GM19463 (cell line): Measurements from ENCODE around the gene MYADML2.
"Not testable (repeated sequence)": the region's sequence is repeated elsewhere in the genome, so short reads cannot be mapped to it uniquely, and the experiment has no call there.

Source experiments
- ATAC-seq: cut with Tn5 transposase; IDR thresholded peaks from one replicate; pipeline ENCODE4 v1.9.1; 2021; ENCODE audit warnings: mild to moderate bottlenecking, moderate library complexity; ENCODE audit not compliant: unreplicated experiment

MYADML2 gene, protein sequence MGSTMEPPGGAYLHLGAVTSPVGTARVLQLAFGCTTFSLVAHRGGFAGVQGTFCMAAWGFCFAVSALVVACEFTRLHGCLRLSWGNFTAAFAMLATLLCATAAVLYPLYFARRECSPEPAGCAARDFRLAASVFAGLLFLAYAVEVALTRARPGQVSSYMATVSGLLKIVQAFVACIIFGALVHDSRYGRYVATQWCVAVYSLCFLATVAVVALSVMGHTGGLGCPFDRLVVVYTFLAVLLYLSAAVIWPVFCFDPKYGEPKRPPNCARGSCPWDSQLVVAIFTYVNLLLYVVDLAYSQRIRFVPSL

DNA sequence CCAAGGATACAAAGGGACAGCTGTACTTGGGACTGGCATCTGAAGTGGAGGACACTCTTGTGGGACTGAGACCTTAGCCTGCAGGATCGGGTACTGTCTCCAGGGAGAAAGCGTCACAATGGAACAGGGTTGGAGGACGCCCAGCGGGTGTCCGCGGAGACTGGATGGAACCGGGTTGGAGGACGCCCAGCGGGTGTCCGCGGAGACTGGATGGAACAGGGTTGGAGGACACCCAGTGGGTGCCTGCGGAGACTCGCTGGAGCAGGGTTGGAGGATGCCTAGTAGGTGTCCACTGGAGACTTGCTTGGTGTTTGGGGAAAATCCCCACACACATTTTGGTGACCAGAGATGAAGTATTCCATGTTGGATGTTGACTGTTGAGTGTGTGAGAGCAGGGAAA, at the start of gene MYADML2:
TSS of gene MYADML2 (minus strand) at position 45 of the 400 bp plus-strand sequence. CDS start 5,492 bp downstream, outside the sequence.
- no peak for ATAC-seq

DNA sequence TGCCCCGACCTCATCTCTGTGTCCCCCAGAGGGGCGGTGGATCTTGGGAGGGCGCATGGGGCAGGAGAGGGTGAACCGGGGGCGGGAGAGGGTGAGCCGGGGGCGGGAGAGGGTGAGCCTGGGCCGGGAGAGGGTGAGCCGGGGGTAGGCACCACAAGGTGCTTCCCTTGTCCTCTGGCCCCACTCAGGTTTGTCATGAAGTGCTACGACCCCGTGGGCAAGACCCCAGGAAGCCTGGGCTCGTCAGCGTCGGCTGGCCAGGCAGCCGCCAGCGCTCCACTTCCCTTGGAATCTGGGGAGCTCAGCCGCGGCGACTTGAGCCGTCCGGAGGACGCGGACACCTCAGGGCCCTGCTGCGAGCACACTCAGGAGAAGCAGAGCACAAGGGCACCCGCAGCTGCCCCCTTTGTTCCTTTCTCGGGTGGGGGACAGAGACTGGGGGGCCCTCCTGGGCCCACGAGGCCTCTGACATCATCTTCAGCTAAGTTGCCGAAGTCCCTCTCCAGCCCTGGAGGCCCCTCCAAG, 49.3 kb upstream of the MYADML2 start:
- no peak for ATAC-seq

DNA sequence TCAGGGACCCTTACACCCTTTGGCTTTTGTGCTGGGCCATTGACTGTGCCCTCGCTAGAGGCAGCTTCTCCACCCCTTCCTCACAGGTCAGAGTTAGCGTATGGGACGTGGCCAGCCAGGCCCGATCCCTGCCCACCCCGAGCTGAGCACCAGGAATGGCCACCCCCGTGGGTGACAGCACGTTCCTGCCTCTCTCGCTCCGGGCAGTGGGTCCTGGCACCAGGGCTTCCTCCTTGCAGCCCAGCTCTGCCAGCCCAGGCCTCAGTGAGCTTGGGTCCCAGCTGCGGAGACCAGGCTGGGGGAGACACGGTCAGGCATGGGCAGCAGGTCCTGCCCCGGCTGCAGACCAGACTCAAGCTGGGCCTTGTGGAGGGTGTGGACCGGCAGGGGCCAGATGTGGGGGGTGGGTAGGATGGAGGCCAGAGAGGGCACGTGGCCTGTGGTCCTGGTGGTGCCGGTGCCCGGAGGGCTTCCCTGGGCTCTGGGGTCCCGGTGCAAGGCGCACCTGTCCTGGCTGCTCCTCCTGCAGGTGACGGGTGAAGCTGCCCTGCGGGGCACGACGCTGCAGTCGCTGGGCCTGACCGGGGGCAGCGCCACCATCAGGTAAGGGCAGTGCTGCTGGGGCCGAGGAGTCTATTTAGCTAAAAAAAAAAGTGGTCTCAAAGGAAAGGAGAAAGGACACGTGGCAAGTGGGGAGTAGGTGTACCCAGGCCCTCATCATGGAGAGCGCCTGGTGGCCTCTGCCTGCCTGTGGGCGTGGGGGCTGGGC, 48.6 kb upstream of the MYADML2 start:
- no peak for ATAC-seq

DNA sequence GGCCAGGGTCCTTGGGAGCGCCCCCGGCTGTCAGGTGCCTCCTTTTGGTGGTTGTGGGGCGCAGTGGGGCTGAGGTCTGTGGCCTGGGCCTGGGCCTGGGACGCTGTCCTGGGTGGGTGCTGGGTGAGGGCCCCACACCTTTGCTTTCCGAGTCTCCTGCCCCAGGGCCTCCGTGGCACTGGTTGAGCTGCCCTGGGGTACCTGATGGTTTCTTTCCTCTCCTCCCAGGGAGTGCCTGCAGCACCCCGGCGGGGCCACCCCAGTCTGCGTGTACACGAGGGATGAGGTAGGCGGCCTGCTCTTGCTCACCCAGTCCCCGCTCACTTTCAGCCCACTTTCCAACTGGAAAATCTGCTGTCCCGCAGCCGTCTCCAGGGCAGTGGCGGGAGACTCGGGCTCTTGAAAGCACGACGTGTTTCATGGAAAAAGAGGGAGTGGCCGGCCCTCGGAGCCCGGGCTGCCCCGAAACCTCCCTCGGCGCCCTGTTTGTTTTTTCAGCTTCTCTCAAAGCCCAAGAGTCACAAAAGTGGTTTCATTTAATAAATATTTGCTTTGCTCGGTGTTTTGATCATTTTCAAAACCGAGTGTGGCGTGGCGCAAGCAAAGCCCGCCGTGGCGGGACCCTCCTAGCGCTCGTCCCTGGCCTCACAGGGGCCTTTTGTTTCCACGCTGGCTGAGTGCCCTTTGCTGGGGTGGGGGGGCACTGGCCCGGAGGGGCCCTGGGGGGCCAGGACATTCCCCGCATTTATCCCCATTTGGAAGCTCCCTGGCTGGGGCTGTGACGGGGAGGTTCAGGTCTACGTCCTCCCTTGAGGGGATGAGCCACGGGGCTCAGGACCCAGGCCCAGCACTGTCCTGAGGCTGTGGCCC, 47.8 kb upstream of the MYADML2 start:
- ATAC-seq, result no peak

DNA sequence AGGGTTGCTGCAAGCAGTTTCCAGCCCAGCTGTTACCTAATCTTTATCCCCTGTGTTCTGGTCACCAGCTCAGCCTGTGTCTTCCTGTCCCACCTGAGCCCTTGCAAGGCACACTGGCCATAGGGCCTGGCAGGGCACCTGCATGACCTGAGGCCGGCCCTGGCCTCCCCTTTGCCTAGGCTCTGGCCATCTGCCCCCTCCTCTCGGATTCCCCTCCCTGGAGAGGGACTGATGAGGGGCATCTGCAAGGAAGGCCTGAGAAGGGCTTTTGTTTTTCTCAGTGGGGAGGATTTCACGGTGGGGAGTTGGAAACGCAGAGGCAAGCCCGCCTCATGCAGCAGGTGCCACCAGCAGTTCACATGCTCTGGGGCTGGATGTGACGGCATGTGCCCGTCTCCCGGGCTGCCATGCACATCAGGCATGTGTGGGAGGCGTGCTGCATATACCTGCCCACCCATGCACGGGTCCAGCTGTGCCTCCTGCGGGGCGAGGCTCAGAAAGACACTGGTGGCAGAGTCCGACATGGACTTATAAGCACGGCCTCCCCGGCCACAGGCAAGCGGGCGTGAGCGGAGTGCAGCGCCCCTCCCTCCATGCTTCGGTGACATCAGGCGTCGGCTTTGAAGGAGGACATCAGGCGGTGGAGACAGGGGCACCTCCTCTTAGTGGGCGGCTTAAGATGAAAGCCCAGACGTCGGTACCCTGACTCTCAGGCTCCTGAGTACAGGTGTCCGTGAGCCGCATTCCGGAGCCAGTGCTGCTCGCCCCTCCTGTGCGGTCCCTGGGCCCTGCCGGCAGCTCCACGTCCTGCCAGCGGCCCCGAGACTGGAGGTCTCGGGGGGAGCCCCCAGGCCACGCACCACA, 46.9 kb upstream of the MYADML2 start:
- no peak for ATAC-seq

DNA sequence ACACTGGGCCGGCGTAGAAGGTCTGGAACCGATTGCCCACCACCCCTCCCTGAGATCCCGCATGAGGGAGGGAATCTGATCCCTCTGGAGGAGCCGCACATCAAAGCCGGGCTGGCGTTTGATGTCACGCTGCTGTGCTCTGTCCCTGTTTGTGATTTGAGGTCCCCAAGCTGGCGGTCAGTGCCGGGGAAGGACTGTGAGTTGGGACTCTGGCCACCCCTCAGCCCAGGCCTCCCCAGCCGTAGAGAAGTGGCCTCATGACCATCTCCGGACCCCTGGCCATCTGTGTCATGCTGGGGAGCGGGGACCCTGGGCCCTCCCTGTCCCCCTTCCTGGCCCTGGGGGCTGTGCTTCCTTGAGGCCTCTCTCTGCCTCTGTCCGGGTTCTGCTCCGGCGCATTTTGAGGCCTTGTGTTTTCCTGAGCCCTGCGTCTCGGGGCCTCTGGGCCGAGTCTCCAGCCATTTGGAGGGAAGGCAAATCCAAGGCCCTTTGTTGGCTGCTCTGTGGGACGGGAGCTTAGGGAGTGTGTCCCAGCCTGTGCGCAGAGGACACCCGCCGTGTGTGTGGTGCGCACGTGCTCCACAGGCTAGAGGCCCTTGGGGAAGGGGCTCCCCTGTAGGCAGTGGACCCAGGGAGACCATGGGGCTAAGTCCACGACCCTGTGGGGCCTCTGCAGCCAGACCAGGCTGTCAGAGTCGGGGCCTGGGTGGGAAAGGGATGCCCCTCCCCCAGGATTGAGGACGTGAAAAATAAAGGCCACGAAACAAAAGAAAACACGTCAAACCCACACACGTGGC, 45.5 kb upstream of the MYADML2 start:
- no peak for ATAC-seq

DNA sequence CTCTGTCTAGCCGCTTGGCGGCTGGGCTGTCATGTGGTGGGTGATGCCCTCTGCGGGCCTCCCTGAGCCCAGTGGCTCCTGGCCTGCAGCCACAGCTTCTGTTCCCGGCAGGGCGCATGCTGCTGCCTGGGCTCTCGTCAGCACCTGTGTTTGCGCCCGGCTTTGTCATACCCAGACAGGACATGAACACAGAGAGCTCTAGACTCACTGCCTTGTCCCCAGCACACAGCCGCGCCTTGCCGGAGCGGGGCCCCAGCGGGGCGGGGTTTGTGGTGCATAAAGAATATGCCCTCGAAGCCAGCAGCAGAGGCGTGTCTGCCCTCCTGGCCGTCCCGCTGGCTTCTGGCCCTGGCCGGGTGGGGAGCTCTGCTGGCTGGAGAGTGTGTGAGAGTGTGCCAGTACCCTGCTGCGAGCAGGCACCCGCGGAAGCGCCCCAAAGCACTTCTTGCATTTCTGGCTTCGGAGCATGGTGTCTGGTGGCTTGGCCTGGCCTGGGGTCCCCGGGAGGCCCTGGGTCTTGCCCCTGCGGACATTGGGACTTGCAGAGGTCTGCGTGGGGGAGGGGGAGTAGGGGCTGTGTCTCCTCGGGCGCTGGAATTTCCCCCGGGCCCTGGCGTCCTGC, 44.8 kb upstream of the MYADML2 start:
- ATAC-seq, result no peak

DNA sequence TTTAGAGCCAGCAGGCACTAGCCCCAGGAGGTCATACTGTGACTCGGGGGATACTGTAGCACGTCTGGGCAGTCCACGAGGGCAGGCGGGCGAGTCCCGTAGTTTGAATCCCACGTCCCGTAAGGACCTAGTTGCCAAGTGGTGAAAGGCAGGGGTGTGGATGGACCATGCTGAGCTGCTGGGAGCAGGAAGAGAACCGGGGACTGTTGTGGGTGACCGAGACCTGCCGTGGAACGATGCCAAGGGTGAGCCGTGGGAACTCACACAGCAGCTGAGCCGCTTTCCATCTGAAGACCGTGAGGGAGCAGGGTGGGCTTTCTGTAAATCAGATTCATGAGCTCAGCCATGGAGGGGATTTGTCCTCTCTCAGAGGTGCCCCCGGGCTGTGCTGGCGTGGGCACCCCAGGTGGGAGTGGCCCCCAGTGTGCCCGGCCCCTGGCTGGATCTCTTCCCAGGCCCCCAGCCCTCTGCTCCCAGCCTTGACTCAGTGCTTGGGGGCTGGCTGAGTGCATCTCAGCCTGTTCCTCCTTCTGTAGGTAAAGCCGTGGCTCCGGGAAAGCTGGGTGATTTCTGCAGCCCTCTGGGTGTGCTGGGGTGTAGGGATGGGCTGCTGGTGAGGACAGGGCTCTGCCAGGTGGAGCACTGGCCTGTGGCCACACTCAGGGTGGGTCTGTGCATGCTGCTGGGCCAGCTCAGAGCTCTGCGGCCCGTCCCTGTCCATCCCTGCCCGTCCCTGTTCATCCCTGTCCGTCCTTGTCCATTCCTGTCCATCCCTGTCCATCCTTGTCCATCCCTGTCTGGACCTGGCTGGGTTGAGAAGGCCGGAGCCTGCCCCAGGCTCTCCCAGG, 44.0 kb upstream of the MYADML2 start:
- no peak for ATAC-seq

DNA sequence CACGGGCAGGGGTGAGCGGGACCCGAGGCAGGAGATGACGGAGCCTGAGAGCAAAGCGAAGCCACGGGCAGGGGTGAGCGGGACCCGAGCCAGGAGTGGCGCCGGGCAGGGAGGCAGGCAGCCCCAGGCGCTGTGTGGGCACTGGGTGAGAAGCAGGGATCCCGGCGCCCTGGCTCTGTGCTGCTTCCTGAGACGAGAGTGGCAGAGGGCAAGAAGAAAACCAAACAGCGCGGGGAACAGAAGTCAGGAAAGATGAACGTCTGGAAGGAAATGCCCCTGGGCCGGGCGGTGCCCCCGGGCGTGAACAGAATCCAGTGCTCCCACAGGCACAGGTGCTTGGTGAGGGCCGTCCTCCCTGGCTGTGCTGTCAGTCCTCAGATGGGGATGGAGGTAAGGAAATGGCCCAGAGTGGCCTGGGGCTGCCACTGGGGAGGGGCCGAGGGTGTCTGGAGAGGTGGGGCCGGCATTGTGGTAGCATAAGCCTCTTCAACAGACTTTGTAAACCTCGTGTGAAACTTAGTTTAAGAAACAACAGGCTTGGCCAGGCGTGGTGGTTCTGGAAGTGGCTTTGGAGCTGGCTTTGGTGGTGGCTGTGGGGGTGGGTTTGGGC, 40.2 kb upstream of the MYADML2 start:
- no peak for ATAC-seq

DNA sequence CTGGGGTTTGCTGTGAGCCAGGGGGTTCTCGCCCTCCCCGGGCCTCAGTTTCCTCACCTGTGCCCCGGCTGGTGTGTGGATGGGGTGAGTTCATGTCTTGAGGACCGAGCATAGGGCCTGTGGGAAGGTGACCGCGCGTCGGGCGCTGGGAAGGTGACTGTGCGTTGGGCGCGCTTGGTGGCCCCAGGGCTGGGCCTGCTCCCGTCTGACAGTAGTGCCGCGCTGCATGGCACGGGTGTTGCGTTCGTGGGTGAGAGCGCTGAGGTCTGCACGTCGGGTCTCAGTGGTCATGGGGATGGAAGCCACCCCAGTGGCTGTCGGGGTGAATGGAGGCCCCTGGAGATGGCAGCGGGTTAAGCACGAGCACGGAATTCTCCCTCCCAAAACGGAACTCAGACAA, 39.6 kb upstream of the MYADML2 start:
- no peak for ATAC-seq

DNA sequence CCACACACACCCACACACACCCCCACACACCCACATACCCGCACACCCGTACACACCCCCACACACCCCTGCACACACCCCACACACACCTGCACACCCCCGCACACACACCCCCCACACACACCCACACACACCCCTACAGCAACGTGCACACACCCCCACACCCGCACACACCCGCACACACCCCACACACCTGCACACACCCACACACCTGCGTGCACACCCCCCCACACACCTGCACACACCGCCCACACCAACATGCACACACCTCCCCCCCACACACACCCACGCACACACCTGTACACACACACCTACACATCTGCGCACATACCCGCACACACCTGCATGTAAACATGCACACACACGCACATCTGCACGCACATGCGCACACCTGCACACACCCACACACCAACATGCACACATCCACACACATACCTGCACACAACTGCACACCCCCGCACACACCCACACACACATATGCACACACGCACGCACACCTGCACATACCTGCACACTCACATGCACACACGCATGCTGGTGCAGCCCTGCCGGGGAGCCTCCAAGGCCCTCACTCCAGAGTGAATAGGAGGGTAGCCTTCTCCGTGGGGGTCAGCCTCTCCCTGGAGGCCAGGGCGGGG, 37.9 kb upstream of the MYADML2 start:
- ATAC-seq, result no peak

DNA sequence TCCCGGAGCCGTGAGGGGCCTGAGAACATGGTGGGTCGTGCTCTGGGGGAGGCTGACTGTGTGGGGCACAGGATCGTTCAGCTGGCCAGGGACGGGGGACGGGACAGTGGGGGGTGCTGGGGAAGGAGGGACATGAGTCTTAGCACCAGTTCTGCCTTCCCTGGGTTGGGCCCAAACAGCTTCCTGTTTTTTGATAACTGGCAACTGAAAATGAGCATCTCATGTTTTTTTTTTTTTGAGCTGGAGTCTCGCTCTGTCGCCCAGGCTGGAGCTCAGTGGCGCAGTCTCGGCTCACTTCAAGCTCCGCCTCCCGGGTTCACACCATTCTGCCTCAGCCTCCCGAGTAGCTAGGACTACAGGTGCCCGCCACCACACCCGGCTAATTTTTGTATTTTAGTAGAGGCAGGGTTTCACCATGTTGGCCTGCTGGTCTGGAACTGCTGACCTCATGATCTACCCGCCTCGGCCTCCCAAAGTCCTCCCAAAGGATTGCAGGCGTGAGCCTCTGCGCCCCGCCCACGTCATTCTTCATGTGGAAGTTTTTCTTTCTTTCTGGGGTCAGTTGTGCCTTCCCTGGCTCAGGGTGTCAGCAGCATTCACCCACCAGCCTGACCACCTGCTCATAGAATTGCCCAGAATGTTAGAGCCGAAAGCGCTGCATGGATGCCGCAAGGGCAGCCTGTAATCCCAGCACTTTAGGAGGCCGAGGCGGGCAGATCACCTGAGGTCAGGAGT, 36.8 kb upstream of the MYADML2 start:
- no peak for ATAC-seq

DNA sequence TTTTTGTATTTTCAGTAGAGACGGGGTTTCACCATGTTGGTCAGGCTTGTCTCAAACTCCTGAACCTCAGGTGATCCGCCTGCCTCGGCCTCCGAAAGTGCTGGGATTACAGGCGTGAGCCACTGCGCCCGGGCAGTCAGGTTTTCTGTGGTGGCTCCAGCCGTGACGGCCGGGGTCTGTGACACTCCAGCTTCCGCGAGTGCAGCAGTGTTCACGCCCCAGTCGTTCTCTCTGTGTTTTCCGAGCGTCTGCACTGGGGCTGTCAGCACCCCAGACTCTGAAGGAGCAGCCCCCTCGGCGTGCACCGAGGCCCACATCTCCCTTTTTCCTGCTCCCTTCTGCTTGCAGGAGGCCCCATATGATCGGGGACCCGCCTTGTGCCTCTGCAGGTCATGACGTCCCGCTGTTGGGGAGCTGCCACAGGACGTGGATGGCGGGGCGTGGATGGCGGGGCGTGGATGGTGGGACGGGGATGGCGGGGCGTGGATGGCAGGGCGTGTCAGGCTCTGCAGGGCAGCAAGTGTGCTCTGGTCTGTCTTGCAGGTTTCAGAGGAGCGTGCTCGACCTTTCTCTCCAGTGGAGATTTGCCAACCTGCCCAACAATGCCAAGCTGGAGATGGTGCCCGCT, 36.1 kb upstream of the MYADML2 start:
- ATAC-seq, result no peak

DNA sequence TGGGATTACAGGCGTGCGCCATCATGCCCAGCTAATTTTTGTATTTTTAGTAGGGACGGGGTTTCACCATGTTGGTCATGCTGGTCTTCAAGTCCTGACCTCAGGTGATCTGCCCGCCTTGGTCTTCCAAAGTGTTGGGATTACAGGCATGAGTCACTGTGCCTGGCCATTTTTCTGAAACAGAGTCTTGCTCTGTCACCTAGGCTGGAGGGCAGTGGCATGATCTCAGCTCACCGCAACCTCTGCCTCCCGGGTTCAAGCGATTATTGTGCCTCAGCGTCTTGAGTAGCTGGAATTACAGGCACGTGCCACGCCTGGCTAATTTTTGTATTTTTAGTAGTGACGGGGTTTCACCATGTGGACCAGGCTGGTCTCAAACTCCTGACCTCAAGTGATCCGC, 34.5 kb upstream of the MYADML2 start:
- ATAC-seq, result not testable (repeated sequence)

DNA sequence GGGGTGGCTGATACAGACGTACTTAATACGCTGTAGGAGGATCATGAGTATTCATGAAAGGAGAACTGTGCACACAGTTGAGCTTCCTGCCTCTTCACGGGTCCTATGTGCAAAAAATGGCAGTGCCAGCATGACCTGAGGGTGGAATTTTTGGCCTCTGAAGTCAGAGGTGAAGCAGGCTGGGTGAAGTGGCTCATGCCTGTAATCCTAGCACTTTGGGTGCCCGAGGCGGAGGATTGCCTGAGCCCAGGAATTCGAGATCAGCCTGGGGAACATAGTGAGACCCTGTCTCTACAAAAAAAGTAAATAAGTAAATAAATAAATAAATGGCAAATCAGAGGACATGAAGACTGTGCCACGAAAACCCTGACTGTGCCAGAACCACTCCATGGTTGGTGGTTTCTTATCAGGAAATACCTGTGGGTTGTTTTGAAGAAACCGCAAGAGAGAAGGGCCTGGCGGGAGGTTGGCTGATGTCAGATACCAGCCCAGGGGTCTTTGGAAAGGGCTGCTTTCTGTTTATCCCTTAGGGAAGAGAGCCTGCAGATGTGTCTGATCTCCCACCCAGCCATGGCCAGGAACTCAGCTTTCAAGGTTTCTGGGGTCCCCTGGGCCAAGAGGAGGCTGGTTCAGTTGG, 33.8 kb upstream of the MYADML2 start:
- ATAC-seq, result no peak

DNA sequence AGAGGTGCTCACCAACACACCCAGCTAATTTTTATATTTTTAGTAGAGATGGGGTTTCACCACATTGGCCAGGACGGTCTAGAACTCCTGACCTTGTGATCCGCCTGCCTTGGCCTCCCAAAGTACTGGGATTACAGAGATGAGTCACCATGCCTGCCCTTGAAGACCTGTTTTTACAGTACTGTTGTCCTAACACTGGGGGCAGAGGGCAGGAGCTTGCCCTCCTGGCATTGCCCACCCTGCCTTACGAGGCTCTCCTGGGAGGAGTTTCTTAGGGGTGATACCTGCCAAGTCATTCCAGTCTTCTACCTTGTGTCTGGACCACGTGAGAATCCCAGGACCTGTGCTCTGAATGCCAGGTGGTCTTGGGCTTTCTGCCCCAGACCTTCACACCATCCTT, 33.1 kb upstream of the MYADML2 start:
- no peak for ATAC-seq
